ENCODE measurements around the gene GFI1B.

DNA sequence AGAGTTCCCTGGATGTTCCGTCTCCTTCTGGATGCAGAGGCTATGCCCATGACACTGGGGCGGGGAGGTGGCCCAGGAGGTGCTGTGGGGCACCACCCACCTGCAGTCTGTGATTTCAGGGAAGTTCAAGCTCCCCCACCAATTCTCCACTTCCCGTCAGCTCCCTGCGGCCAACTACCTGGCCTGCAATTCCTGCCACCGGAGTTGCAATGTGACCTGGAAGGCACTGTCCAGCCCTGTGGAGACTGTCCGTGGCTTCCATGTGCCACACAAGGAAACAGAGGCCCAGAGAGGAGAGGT, 16.6 kb downstream of the GFI1B start:
- TF ChIP-seq POLR2A (IDR thresholded peaks at IDR 0.05; ENCODE audit: extremely low read depth, insufficient read length) (no peak), CTCF (IDR thresholded peaks at IDR 0.05; ENCODE audit: low read depth, low read length) (no peak), MAX (IDR thresholded peaks at IDR 0.05; ENCODE audit: low read depth, low read length) (no peak), MYC (IDR thresholded peaks at IDR 0.05; ENCODE audit: low read depth, low read length) (no peak)

Measured in NB4 (cell line).